Thoracic aorta (tissue), 2 donors: ENCODE results near the gene PNMA6F. TPM values are rescaled to one million over a fixed set of nuclear protein-coding genes. Genes with fewer than 3 reads are reported as not detected.

Experiments
- ATAC-seq: fragments of 150-250 bp; one replicate; pipeline ENCODE4 v1.8.0; 2017; ENCODE audit warnings: low read depth; ENCODE audit not compliant: insufficient number of reproducible peaks, low FRiP score
- DNase-seq: peaks from one replicate; pipeline ENCODE4 v3.0.0-alpha.2; 2020; ENCODE audit warnings: low spot score
- H3K27ac ChIP-seq, 2 donors: fragments of 200-600 bp; sonication (generic); 1 replicate in 1 of 2; 2 replicates in 1 of 2; pipeline ENCODE4 v1.5.1; 2016; ENCODE audit warnings: mild to moderate bottlenecking in 2 of 2, moderate library complexity in 2 of 2
- H3K27me3 ChIP-seq: fragments of 200-600 bp; sonication (generic); replicated peaks from 2 replicates; pipeline ENCODE4 v1.6.0; 2016; ENCODE audit warnings: mild to moderate bottlenecking; ENCODE audit not compliant: insufficient read depth
- H3K36me3 ChIP-seq: fragments of 200-600 bp; sonication (generic); one replicate; pipeline ENCODE4 v1.5.1; 2016
- H3K4me1 ChIP-seq, 2 donors: fragments of 200-600 bp; sonication (generic); 1 replicate in 1 of 2; 2 replicates in 1 of 2; pipeline versions ENCODE4 v1.5.1 to v1.6.0; 2016; ENCODE audit warnings: low read depth in 2 of 2, mild to moderate bottlenecking in 1 of 2; ENCODE audit not compliant: control insufficient read depth in 1 of 2
- H3K4me3 ChIP-seq: fragments of 200-600 bp; sonication (generic); 2 replicates; pipeline ENCODE4 v1.5.1; 2016; ENCODE audit warnings: mild to moderate bottlenecking
- H3K9me3 ChIP-seq: fragments of 200-600 bp; sonication (generic); 2 replicates; pipeline ENCODE4 v1.5.1; 2016
- total RNA-seq, 2 donors: library from RNA; depleted of rRNA; stranded (reverse); fragments of >200 nt; gene quantifications; one replicate each; pipeline versions ENCODE4 v1.1.0 to v1.2.3, GENCODE V29; 2016
- TF ChIP-seq, protein P1 (sequence below): fragments of 200-600 bp; sonication (generic); IDR thresholded peaks from one replicate; pipeline ENCODE4 v1.5.1; 2019; ENCODE audit warnings: antibody characterized with exemption

The PNMA6F gene
- total RNA-seq, 2 donors from 2014 or later: not detected

DNA sequence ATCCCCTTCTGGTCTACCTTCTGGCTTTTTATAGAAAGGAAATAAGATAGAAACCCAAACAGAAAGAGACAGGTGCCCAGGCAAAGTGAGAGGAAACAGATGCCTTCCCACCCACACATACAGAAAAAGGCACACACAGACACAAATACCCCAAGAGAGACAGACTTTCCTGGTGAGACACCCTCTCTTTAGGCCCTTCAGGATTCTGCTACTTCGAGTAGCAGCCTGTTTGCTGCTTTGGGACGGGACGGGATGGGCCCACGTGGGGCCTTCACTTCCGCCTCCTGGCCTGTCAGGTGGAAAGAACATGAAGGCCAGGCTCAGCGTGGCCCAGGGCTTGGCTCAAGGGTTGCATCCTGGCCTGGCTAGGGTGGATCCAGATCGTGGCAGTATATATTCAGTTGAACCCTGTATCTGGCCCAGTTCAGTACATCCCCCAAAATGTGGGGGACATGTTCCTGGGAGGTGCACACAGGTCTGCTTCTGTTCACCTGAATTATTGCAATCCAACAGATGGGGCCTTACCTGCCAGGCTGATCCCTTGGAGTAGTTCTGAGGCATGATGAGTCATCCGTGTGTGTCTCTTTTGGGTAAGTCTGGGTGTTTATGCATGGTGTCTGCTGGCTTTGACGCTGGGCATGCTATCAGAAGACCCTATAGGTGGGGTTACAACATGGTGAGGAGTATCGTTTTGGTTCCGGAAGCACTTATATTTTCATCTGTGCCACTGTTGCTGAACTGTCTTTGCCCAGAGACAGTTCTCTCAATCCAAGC, 14.7 kb upstream of the PNMA6F start:
- TF ChIP-seq, protein P1, sequence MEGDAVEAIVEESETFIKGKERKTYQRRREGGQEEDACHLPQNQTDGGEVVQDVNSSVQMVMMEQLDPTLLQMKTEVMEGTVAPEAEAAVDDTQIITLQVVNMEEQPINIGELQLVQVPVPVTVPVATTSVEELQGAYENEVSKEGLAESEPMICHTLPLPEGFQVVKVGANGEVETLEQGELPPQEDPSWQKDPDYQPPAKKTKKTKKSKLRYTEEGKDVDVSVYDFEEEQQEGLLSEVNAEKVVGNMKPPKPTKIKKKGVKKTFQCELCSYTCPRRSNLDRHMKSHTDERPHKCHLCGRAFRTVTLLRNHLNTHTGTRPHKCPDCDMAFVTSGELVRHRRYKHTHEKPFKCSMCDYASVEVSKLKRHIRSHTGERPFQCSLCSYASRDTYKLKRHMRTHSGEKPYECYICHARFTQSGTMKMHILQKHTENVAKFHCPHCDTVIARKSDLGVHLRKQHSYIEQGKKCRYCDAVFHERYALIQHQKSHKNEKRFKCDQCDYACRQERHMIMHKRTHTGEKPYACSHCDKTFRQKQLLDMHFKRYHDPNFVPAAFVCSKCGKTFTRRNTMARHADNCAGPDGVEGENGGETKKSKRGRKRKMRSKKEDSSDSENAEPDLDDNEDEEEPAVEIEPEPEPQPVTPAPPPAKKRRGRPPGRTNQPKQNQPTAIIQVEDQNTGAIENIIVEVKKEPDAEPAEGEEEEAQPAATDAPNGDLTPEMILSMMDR: no peak
- peaks cover 0 to 13% of the 10 kb centered on the region in 2 donors for H3K4me1 ChIP-seq
- H3K9me3 ChIP-seq: no peaks in the 10 kb centered on the region
- H3K4me3 ChIP-seq: no peak overlapping the region
- H3K27me3 ChIP-seq: no peaks in the 10 kb centered on the region
- H3K36me3 ChIP-seq: no peaks in the 10 kb centered on the region
- no peak overlapping the region for H3K27ac ChIP-seq
- DNase-seq (no peak), ATAC-seq (no peak)

- DNase-seq: no peak
- H3K27me3 ChIP-seq: no peaks in the 10 kb centered on the region
- H3K9me3 ChIP-seq: no peaks in the 10 kb centered on the region
- no peak for ATAC-seq
- H3K27ac ChIP-seq: peak overlapping the region in 1 of 2 donors; percentile 52
- TF ChIP-seq, protein P1: no peak
- H3K4me1 ChIP-seq: peaks cover 0 to 13% of the 10 kb centered on the region in 2 donors
- no peaks in the 10 kb centered on the region for H3K36me3 ChIP-seq
- H3K4me3 ChIP-seq: peak overlapping the region; percentile 81
These were observed 13.2 kb upstream of the PNMA6F start for GRCh38 chrX:153334654-153335295.

- Histone ChIP-seq H3K36me3 (no peaks in the 10 kb centered on the region), H3K4me1 (peaks cover 0 to 13% of the 10 kb centered on the region in 2 donors), H3K4me3 (peak within 1 kb of the TSS; percentile 81), H3K9me3 (no peaks in the 10 kb centered on the region), H3K27ac (peak within 1 kb of the TSS; percentile 17 to 52), H3K27me3 (no peaks in the 10 kb centered on the region)
- peak; percentile 19 for DNase-seq
- ATAC-seq: peak; percentile 82
- TF ChIP-seq, protein P1: no peak
These were observed 12.5 kb upstream of the PNMA6F start, which contains the start of gene ZNF275 for GRCh38 chrX:153333821-153334653. TSS of gene ZNF275 (plus strand) at chrX:153334153. CDS start at chrX:153336680, 2,527 bp downstream.

- peak overlapping the region; percentile 81 for H3K4me3 ChIP-seq
- no peak overlapping the region for H3K27ac ChIP-seq
- no peaks in the 10 kb centered on the region for H3K36me3 ChIP-seq
These were observed 11.7 kb upstream of the PNMA6F start for GRCh38 chrX:153333266-153333665.

More at GRCh38 chrX:153333266-153333665, 11.7 kb upstream of the PNMA6F start:
- no peaks in the 10 kb centered on the region for H3K9me3 ChIP-seq
- H3K4me1 ChIP-seq: peaks cover 0 to 13% of the 10 kb centered on the region in 2 donors
- TF ChIP-seq, protein P1: no peak
- ATAC-seq (no peak), DNase-seq (no peak)
- no peaks in the 10 kb centered on the region for H3K27me3 ChIP-seq
